ENCODE data around the gene P2RY6. TPM values are rescaled to one million over a fixed set of nuclear protein-coding genes. Genes with fewer than 3 reads are reported as not detected.

P2RY6 gene
- total RNA-seq, 2 donors from 2014 or later: not detected

- Mint-ChIP-seq H3K4me1 (no peaks in the 10 kb centered on the region), H3K27me3 (no peaks in the 10 kb centered on the region), H3K36me3 (ENCODE audit: low read depth) (no peaks in the 10 kb centered on the region), H3K27ac (no peak overlapping the region), H3K9me3 (no peaks in the 10 kb centered on the region), H3K4me3 (no peak overlapping the region)
- no peak for ATAC-seq (replicated peaks)
These were observed 2.7 kb downstream of the P2RY6 start for GRCh38 chr11:73274722-73275380.

- H3K4me1 Mint-ChIP-seq: no peaks in the 10 kb centered on the region
- H3K27ac Mint-ChIP-seq: no peak overlapping the region
- ATAC-seq (replicated peaks): no peak
- no peaks in the 10 kb centered on the region for H3K36me3 Mint-ChIP-seq (ENCODE audit: low read depth)
- no peaks in the 10 kb centered on the region for H3K9me3 Mint-ChIP-seq
- H3K4me3 Mint-ChIP-seq: no peak overlapping the region
- H3K27me3 Mint-ChIP-seq: no peaks in the 10 kb centered on the region
These were observed 3.2 kb downstream of the P2RY6 start for GRCh38 chr11:73275381-73275750.

- H3K9me3 Mint-ChIP-seq: no peaks in the 10 kb centered on the region
- no peaks in the 10 kb centered on the region for H3K36me3 Mint-ChIP-seq (ENCODE audit: low read depth)
- no peaks in the 10 kb centered on the region for H3K27me3 Mint-ChIP-seq
- H3K4me3 Mint-ChIP-seq: no peak overlapping the region
- no peak overlapping the region for H3K27ac Mint-ChIP-seq
- ATAC-seq (replicated peaks): no peak
- no peaks in the 10 kb centered on the region for H3K4me1 Mint-ChIP-seq
These were observed 5.3 kb downstream of the P2RY6 start for GRCh38 chr11:73277467-73277866.

DNA sequence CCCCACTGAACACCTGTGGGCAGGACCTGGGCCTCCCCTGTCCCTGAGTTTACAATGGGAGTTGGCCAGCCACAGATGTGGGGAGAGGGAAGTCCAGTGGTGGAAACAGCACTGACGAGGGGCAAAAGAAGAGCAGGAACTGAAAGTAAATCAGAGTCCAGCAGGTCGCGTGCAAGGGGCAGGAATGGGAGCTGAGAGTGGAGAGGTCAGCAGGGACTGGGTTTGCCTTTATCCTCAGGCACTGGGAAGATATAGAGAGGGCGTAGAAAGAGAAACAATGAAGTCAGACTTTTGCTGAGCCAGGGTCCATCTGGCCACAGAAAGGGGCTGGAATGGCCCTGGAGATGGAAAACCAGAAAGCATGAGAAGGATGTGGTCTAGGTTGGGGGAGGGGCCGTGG is 8.5 kb downstream of the P2RY6 start:
- H3K27ac Mint-ChIP-seq: peak overlapping the region; percentile 2
- H3K27me3 Mint-ChIP-seq: no peaks in the 10 kb centered on the region
- H3K4me1 Mint-ChIP-seq: no peaks in the 10 kb centered on the region
- H3K4me3 Mint-ChIP-seq: no peak overlapping the region
- no peaks in the 10 kb centered on the region for H3K36me3 Mint-ChIP-seq (ENCODE audit: low read depth)
- H3K9me3 Mint-ChIP-seq: no peaks in the 10 kb centered on the region
- no peak for ATAC-seq (replicated peaks)

- ATAC-seq (replicated peaks): no peak
These were observed 9.1 kb downstream of the P2RY6 start for GRCh38 chr11:73281201-73281741.

DNA sequence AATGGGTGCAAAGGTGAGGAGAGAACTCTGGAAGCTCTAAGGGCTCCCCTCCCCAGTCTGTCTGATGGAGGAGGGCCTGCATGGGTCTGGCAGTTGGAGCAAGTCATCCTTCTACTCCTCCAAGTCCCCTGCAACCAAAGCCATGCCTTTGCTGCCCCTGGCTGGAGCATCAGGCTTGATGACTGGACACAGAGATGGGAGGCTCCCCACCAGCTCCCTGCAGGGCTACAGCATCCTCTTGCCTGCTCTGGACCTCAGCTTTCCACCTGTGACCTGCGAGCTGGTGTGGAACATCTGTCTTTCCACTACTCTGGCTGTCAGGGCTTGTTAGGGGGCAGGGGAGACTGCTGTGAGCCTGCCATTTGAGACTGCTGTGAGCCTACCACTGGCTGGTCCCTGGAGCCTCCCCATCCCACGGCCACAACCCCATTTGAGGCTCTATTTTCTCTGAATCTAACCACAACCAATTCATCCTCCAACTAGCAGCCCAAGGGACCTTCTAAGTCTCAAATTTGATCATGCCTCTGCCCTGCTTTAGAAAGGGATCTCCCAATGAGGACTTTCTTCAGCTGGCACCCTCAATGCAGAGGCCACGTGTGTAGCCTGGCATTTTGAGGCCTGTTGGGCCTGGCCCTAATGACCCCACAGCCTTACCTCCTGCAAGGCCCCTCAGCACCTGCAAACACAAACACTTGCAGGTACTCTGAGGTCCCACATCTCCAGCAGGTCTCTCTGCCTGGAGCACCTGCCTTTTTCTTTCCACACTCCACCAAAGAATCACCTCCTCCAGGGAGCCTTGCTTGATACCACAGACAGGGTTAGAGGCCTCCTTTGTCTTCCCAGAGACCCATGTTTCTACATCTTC is 9.9 kb downstream of the P2RY6 start:
- Mint-ChIP-seq H3K4me3 (no peak overlapping the region), H3K4me1 (no peaks in the 10 kb centered on the region), H3K27ac (no peak overlapping the region), H3K27me3 (no peaks in the 10 kb centered on the region), H3K9me3 (no peaks in the 10 kb centered on the region), H3K36me3 (ENCODE audit: low read depth) (no peaks in the 10 kb centered on the region)
- no peak for ATAC-seq (replicated peaks)

More at GRCh38 chr11:73281201-73281741, 9.1 kb downstream of the P2RY6 start:
- Mint-ChIP-seq H3K9me3 (no peaks in the 10 kb centered on the region), H3K27me3 (no peaks in the 10 kb centered on the region), H3K27ac (no peak overlapping the region), H3K36me3 (ENCODE audit: low read depth) (no peaks in the 10 kb centered on the region), H3K4me1 (no peaks in the 10 kb centered on the region), H3K4me3 (no peak overlapping the region)

- no peaks in the 10 kb centered on the region for H3K27me3 Mint-ChIP-seq
These were observed 11.3 kb downstream of the P2RY6 start for GRCh38 chr11:73283276-73284000.

GRCh38 chr11:73284106-73284505 is 12.0 kb downstream of the P2RY6 start:
- Mint-ChIP-seq H3K27ac (no peak overlapping the region), H3K27me3 (no peaks in the 10 kb centered on the region), H3K4me1 (peaks cover 4% of the 10 kb centered on the region), H3K4me3 (no peak overlapping the region), H3K36me3 (ENCODE audit: low read depth) (no peaks in the 10 kb centered on the region), H3K9me3 (no peaks in the 10 kb centered on the region)
- ATAC-seq (replicated peaks): no peak

More at GRCh38 chr11:73283276-73284000, 11.3 kb downstream of the P2RY6 start:
- Mint-ChIP-seq H3K36me3 (ENCODE audit: low read depth) (no peaks in the 10 kb centered on the region), H3K9me3 (no peaks in the 10 kb centered on the region), H3K4me1 (no peaks in the 10 kb centered on the region), H3K27ac (peak overlapping the region; percentile 3), H3K4me3 (no peak overlapping the region)
- no peak for ATAC-seq (replicated peaks)

DNA sequence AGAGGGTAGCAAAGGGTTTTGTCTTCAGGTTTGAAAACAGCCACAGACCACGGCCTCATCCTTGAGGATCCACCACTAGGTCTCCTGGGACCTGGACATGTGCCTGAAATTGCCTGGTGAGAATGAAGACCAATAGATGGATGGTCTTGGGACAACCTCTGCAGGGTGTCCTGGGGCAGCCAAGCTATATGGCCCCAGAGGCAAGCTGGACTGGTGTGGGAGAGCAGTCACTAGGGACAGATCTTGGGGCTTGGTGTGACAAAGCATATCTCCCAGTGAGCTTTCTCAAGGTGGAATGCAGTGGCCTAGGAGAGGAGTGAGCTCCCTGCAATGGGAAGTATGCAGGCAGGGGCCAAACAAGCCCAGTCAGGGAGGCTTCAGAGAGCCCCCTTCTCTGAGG is 13.6 kb downstream of the P2RY6 start:
- Mint-ChIP-seq H3K27me3 (no peaks in the 10 kb centered on the region), H3K27ac (no peak overlapping the region), H3K9me3 (no peaks in the 10 kb centered on the region), H3K4me3 (no peak overlapping the region), H3K4me1 (peaks cover 7% of the 10 kb centered on the region), H3K36me3 (ENCODE audit: low read depth) (no peaks in the 10 kb centered on the region)
- ATAC-seq (replicated peaks): no peak

- no peak overlapping the region for H3K27ac Mint-ChIP-seq
- H3K4me3 Mint-ChIP-seq: no peak overlapping the region
- H3K4me1 Mint-ChIP-seq: peaks cover 7% of the 10 kb centered on the region
- ATAC-seq (replicated peaks): no peak
- no peaks in the 10 kb centered on the region for H3K27me3 Mint-ChIP-seq
- H3K9me3 Mint-ChIP-seq: no peaks in the 10 kb centered on the region
- no peaks in the 10 kb centered on the region for H3K36me3 Mint-ChIP-seq (ENCODE audit: low read depth)
These were observed 14.2 kb downstream of the P2RY6 start for GRCh38 chr11:73286240-73286810.

- H3K4me3 Mint-ChIP-seq: no peak overlapping the region
- ATAC-seq (replicated peaks): no peak
- H3K27ac Mint-ChIP-seq: peak overlapping the region; percentile 83
- H3K36me3 Mint-ChIP-seq (ENCODE audit: low read depth): no peaks in the 10 kb centered on the region
- no peaks in the 10 kb centered on the region for H3K27me3 Mint-ChIP-seq
- H3K9me3 Mint-ChIP-seq: no peaks in the 10 kb centered on the region
- peaks cover 7% of the 10 kb centered on the region for H3K4me1 Mint-ChIP-seq
These were observed 15.4 kb downstream of the P2RY6 start for GRCh38 chr11:73287400-73288101.

GRCh38 chr11:73288192-73288872 is 16.2 kb downstream of the P2RY6 start:
- no peaks in the 10 kb centered on the region for H3K27me3 Mint-ChIP-seq
- peak overlapping the region; percentile 83 for H3K27ac Mint-ChIP-seq

DNA sequence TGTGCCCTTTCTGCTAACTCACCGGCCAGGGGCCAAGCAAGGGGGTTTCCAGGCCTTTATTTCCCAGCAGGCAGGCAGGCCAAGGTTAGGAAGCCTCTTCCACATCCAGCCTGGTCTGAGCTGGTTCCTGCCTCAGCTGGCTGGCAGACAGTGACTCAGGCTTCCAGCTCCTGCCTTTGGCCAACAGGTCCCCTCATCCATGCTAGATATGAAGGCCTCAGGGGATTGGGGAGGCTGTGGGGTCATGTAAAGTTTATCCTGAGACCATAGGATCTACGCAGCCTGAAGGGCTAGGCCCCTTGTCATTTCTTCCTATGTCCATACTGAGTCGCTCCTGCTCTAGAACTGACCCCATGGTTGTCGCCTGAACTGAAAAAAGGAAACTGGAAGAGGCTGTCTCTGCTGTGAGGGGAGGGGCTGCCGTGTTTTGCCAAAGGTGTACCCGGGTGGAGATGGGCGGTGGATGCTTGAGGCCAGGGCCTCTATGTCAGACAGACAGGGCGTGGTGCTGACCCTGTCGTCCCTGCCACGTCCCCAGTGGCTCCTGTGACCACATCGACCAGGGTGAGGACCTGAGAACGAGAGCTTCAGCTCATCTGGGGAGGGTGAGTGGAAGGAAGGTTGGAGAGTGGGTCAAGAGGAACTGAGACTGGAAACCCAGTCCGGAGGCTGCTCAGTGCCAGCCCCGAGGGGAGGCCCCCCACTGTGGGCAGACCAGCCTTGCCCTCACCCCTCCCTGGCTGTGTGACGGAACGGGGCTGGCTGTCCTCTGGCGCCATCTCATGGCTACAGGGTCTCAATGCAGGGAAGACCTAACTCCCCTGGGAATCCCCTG is 17.0 kb downstream of the P2RY6 start:
- Mint-ChIP-seq H3K27me3 (no peaks in the 10 kb centered on the region), H3K9me3 (no peaks in the 10 kb centered on the region), H3K4me1 (peaks cover 7% of the 10 kb centered on the region), H3K27ac (peak overlapping the region; percentile 83), H3K4me3 (peak overlapping the region; percentile 69), H3K36me3 (ENCODE audit: low read depth) (no peaks in the 10 kb centered on the region)
- ATAC-seq (replicated peaks): peak; percentile 80

More at GRCh38 chr11:73288192-73288872, 16.2 kb downstream of the P2RY6 start:
- peaks cover 7% of the 10 kb centered on the region for H3K4me1 Mint-ChIP-seq
- H3K36me3 Mint-ChIP-seq (ENCODE audit: low read depth): no peaks in the 10 kb centered on the region
- H3K9me3 Mint-ChIP-seq: no peaks in the 10 kb centered on the region
- peak; percentile 25 for ATAC-seq (replicated peaks)
- no peak overlapping the region for H3K4me3 Mint-ChIP-seq
